SK-N-SH (cell line): Measurements from ENCODE around the gene BCAS3. TPM values are rescaled to one million over a fixed set of nuclear protein-coding genes. Genes with fewer than 3 reads are reported as not detected.

Source experiments
- CTCF ChIA-PET: fragments of 300-600, 350-600 bp; formaldehyde crosslinking; extraction: SDS; loops from one replicate; lab custom pipeline; 2021; lab: Yijun Ruan, JAX
- POLR2A ChIA-PET: fragments of 350-600 bp; sonication (Branson Sonifier 250); formaldehyde crosslinking; extraction: SDS; loops from one replicate; lab custom pipeline; 2020; ENCODE audit warnings: antibody characterized with exemption, inconsistent platforms; lab: Yijun Ruan, JAX
- DNase-seq: peaks from one replicate; pipeline ENCODE4 v3.0.0; 2012
- H2AFZ ChIP-seq: fragments of 200-600 bp; sonication (generic); 2 replicates; pipeline ENCODE4 v1.8.1; 2016; ENCODE audit warnings: antibody characterized with exemption, mild to moderate bottlenecking, low read depth
- H3F3A ChIP-seq: fragments of 200-600 bp; sonication (generic); replicated peaks from 2 replicates; pipeline ENCODE3; 2016; ENCODE audit warnings: antibody characterized with exemption, mild to moderate bottlenecking; ENCODE audit not compliant: insufficient read depth
- H3K27ac ChIP-seq, 2 experiments: fragments of 200-500 bp in 1 of 2; fragments of 200-600 bp in 1 of 2; sonication (Bioruptor generic) in 1 of 2; sonication (generic), shearing (Covaris generic) in 1 of 2; 2 replicates each; pipeline versions ENCODE4 v1.5.1 to v1.6.1; 2014 to 2016; ENCODE audit warnings: low read depth in 2 of 2, inconsistent platforms in 1 of 2, low read length in 1 of 2, mild to moderate bottlenecking in 1 of 2, mixed read lengths in 1 of 2
- H3K27me3 ChIP-seq: fragments of 200-600 bp; sonication (generic), shearing (Covaris generic); 2 replicates; pipeline ENCODE4 v1.6.1; 2016; ENCODE audit warnings: mixed run types; ENCODE audit not compliant: insufficient read depth
- H3K36me3 ChIP-seq, 2 experiments: fragments of 200-500 bp in 1 of 2; fragments of 200-600 bp in 1 of 2; sonication (Bioruptor generic) in 1 of 2; sonication (generic) in 1 of 2; replicated peaks in 1 of 2; 2 replicates each; pipeline versions ENCODE3 to v1.5.1; 2014 to 2016; ENCODE audit warnings: low read length in 1 of 2, mild to moderate bottlenecking in 1 of 2; ENCODE audit not compliant: insufficient read depth in 2 of 2, control insufficient read depth in 1 of 2
- H3K4me1 ChIP-seq, 2 experiments: fragments of 200-500 bp in 1 of 2; fragments of 200-600 bp in 1 of 2; sonication (Bioruptor generic) in 1 of 2; sonication (generic), shearing (Covaris generic) in 1 of 2; 2 replicates each; pipeline versions ENCODE4 v1.5.1 to v1.6.1; 2014 to 2016; ENCODE audit warnings: low read depth in 1 of 2, low read length in 1 of 2, mixed run types in 1 of 2; ENCODE audit not compliant: insufficient read depth in 2 of 2, control insufficient read depth in 1 of 2
- H3K4me2 ChIP-seq: fragments of 200-600 bp; sonication (generic), shearing (Covaris generic); 2 replicates; pipeline ENCODE4 v1.6.1; 2017; ENCODE audit warnings: mixed run types
- H3K4me3 ChIP-seq, 2 experiments: fragments of 200-500 bp in 1 of 2; fragments of 200-600 bp in 1 of 2; sonication (Bioruptor generic) in 1 of 2; sonication (generic), shearing (Covaris generic) in 1 of 2; 2 replicates each; pipeline versions ENCODE4 v1.5.1 to v1.8.1; 2014 to 2016; ENCODE audit warnings: low read depth in 2 of 2, inconsistent platforms in 1 of 2, low read length in 1 of 2, mild to moderate bottlenecking in 1 of 2, mixed read lengths in 1 of 2, moderate library complexity in 1 of 2
- H3K79me2 ChIP-seq: fragments of 200-600 bp; sonication (generic); 2 replicates; pipeline ENCODE4 v1.8.1; 2017; ENCODE audit warnings: mild to moderate bottlenecking; ENCODE audit not compliant: insufficient read depth
- H3K9ac ChIP-seq: fragments of 200-600 bp; sonication (generic); 2 replicates; pipeline ENCODE4 v1.6.1; 2017; ENCODE audit warnings: mixed run types
- H3K9me2 ChIP-seq: fragments of 200-600 bp; sonication (generic); 2 replicates; pipeline ENCODE4 v1.6.1; 2017; ENCODE audit warnings: mixed run types
- H3K9me3 ChIP-seq: fragments of 200-600 bp; sonication (generic); 2 replicates; pipeline ENCODE4 v1.6.1; 2017; ENCODE audit warnings: mixed run types, mild to moderate bottlenecking, moderate library complexity
- H4K20me1 ChIP-seq: fragments of 200-600 bp; sonication (generic); 2 replicates; pipeline ENCODE4 v1.6.1; 2017; ENCODE audit warnings: mild to moderate bottlenecking, mixed run types; ENCODE audit not compliant: insufficient read depth
- CTCF ChIP-seq: fragments of 200-600 bp; sonication (generic); IDR thresholded peaks from 2 replicates; pipeline ENCODE4 v1.6.1; 2017; ENCODE audit warnings: antibody characterized with exemption, mild to moderate bottlenecking, moderate library complexity
- ELF1 ChIP-seq: IDR thresholded peaks from 2 replicates; pipeline ENCODE4 v1.4.0; 2012
- EP300 ChIP-seq, 2 experiments: IDR thresholded peaks; 2 replicates each; pipeline versions ENCODE4 v1.4.0 to v1.6.1; 2012; ENCODE audit warnings: borderline replicate concordance in 1 of 2, low read depth in 1 of 2, low read length in 1 of 2
- FOSL2 ChIP-seq: IDR thresholded peaks from 2 replicates; pipeline ENCODE4 v1.4.0; 2012; ENCODE audit warnings: low read depth, mild to moderate bottlenecking, moderate library complexity, borderline replicate concordance
- FOXJ3 ChIP-seq: sonication (generic); formaldehyde crosslinking; IDR thresholded peaks from 2 replicates; pipeline ENCODE4 v1.5.1; 2020; ENCODE audit warnings: mild to moderate bottlenecking, missing genetic modification reagents
- FOXM1 ChIP-seq: IDR thresholded peaks from 2 replicates; pipeline ENCODE4 v1.4.0; 2012; ENCODE audit warnings: low read depth, mild to moderate bottlenecking
- GABPA ChIP-seq: IDR thresholded peaks from 2 replicates; pipeline ENCODE4 v1.4.0; 2012; ENCODE audit warnings: low read depth, mild to moderate bottlenecking
- MEF2A ChIP-seq: IDR thresholded peaks from 2 replicates; pipeline ENCODE4 v1.4.0; 2012; ENCODE audit warnings: low read depth, borderline replicate concordance
- NFIC ChIP-seq: IDR thresholded peaks from 2 replicates; pipeline ENCODE4 v1.4.0; 2012; ENCODE audit warnings: borderline replicate concordance
- NRF1 ChIP-seq: IDR thresholded peaks from 2 replicates; pipeline ENCODE4 v1.6.1; 2012; ENCODE audit warnings: low read depth, mild to moderate bottlenecking, low read length
- PBX3 ChIP-seq: IDR thresholded peaks from 2 replicates; pipeline ENCODE4; 2012
- POLR2AphosphoS5 ChIP-seq: IDR thresholded peaks from 2 replicates; pipeline ENCODE4 v1.6.1; 2012; ENCODE audit warnings: low read depth, low read length
- RCOR1 ChIP-seq: fragments of 150-350 bp; IDR thresholded peaks from 2 replicates; pipeline ENCODE4 v1.6.1; 2017; ENCODE audit warnings: antibody characterized with exemption, low read length
- RFX5 ChIP-seq: IDR thresholded peaks from 2 replicates; pipeline ENCODE4 v1.6.1; 2012; ENCODE audit warnings: mild to moderate bottlenecking, improper control_type of control experiment, low read length
- TAF1 ChIP-seq: IDR thresholded peaks from 2 replicates; pipeline ENCODE4 v1.6.1; 2012; ENCODE audit warnings: low read depth, mild to moderate bottlenecking, low read length, moderate library complexity, borderline replicate concordance
- USF1 ChIP-seq: IDR thresholded peaks from 2 replicates; pipeline ENCODE4 v1.4.0; 2012; ENCODE audit warnings: low read depth, borderline replicate concordance
- USF2 ChIP-seq: fragments of 150-350 bp; IDR thresholded peaks from 2 replicates; pipeline ENCODE4 v1.6.1; 2017; ENCODE audit warnings: antibody characterized with exemption, low read length, low read depth, borderline replicate concordance
- YY1 ChIP-seq: IDR thresholded peaks from 2 replicates; pipeline ENCODE4 v1.4.0; 2012; ENCODE audit warnings: low read depth, mild to moderate bottlenecking
- ZBTB33 ChIP-seq: IDR thresholded peaks from 2 replicates; pipeline ENCODE4 v1.4.0; 2012; ENCODE audit warnings: low read depth, borderline replicate concordance
- WGBS: methylation state at CpG from one replicate; pipeline ENCODE4 v1.1.6; 2017; ENCODE audit warnings: low lambda C conversion rate; 5-methylcytosine and 5-hydroxymethylcytosine counted together
- polyA plus RNA-seq, 3 experiments: library from polyadenylated mRNA; depleted of rRNA; stranded (reverse); fragments of >200 nt; gene quantifications; 2 replicates each; pipeline ENCODE4 v1.2.3, GENCODE V29; 2012

Gene BCAS3
- polyA plus RNA-seq, 1 of the 3 experiments (the other 2 are of a cell fraction): 5.9 TPM

- Histone ChIP-seq H3F3A (peaks cover 2% of the 10 kb centered on the region), H3K27me3 (no peaks in the 10 kb centered on the region), H3K27ac (no peak overlapping the region), H3K9ac (no peak overlapping the region), H3K79me2 (no peaks in the 10 kb centered on the region), H3K4me2 (no peak overlapping the region), H3K4me1 (peaks cover 2 to 3% of the 10 kb centered on the region in 2 experiments; a peak in 1 of 4 replicates), H3K9me3 (peaks cover 10% of the 10 kb centered on the region; the same call in 1 of the 2 replicates), H3K9me2 (no peaks in the 10 kb centered on the region), H3K4me3 (no peak overlapping the region), H2AFZ (no peak overlapping the region), H3K36me3 (peaks cover 0 to 11% of the 10 kb centered on the region in 2 experiments), H4K20me1 (no peaks in the 10 kb centered on the region)
- 85% methylated on average over 5 of the region's 5 CpGs for WGBS
- CTCF ChIA-PET: interaction anchor here (1.1 kb wide), 1 partner anchor 29 kb away, joined by 4 read pairs; no protein-coding TSS in a partner anchor
- DNase-seq: no peak
- no peak for TF ChIP-seq NRF1
- TF ChIP-seq USF1: no peak
- TF ChIP-seq MEF2A: no peak
- TF ChIP-seq TAF1: no peak
- no peak for TF ChIP-seq FOSL2
- TF ChIP-seq USF2: no peak
- TF ChIP-seq GABPA: no peak
- TF ChIP-seq RFX5: no peak
- TF ChIP-seq ELF1: no peak
- no peak for TF ChIP-seq RCOR1
- POLR2A ChIA-PET: no interaction called here
These were observed 72.1 kb downstream of the BCAS3 start for GRCh38 chr17:60749708-60750107.

- Histone ChIP-seq H3K79me2 (no peaks in the 10 kb centered on the region), H3K36me3 (peaks cover 0 to 11% of the 10 kb centered on the region in 2 experiments), H3K27me3 (no peaks in the 10 kb centered on the region), H3K4me3 (no peak overlapping the region), H3K9me2 (no peaks in the 10 kb centered on the region), H3F3A (no peaks in the 10 kb centered on the region), H4K20me1 (no peaks in the 10 kb centered on the region), H3K9me3 (peaks cover 10% of the 10 kb centered on the region; the same call in 1 of the 2 replicates), H3K9ac (no peak overlapping the region), H3K4me1 (no peaks in the 10 kb centered on the region), H2AFZ (no peak overlapping the region), H3K4me2 (no peak overlapping the region), H3K27ac (no peak overlapping the region)
- DNase-seq: no peak
- ChIA-PET POLR2A (no interaction called here), CTCF (interaction anchor here (0.7 kb wide), 1 partner anchor 30 kb away, joined by 3 read pairs; no protein-coding TSS in a partner anchor)
- TF ChIP-seq CTCF (no peak), FOXM1 (no peak), USF2 (no peak), FOXJ3 (CRISPR knock-in tag) (no peak), NFIC (no peak), MEF2A (no peak), YY1 (no peak), ZBTB33 (no peak), EP300 (IDR thresholded peaks at IDR 0.05; ENCODE audit: borderline replicate concordance in 1 of 2, low read depth in 1 of 2, low read length in 1 of 2) (no peak), PBX3 (no peak), POLR2AphosphoS5 (no peak)
These were observed 73.0 kb downstream of the BCAS3 start for GRCh38 chr17:60750640-60751039.
